Hepatocyte (in vitro differentiated cells): ENCODE data around the gene SGSM2.

ENCODE experiments used
- CTCF ChIP-seq: fragments of 200-600 bp; sonication (generic); IDR thresholded peaks from 2 replicates; pipeline ENCODE4 v1.5.1; 2016; ENCODE audit warnings: antibody characterized with exemption, mild to moderate bottlenecking; ENCODE audit not compliant: poor library complexity
- EZH2phosphoT487 ChIP-seq: fragments of 200-600 bp; sonication (generic); IDR thresholded peaks from one replicate; pipeline ENCODE4 v1.6.1; 2018; ENCODE audit warnings: antibody characterized with exemption, mild to moderate bottlenecking, low read depth, moderate library complexity; ENCODE audit not compliant: unreplicated experiment, severe bottlenecking

- TF ChIP-seq EZH2phosphoT487 (no peak), CTCF (no peak)
These were observed 26.8 kb downstream of the SGSM2 start for GRCh38 chr17:2363851-2364762.
